Stimulated activated CD8-positive, alpha-beta memory T cell treated with anti-CD3 and anti-CD28 coated beads, Interleukin-12 subunit alpha, Interleukin-12 subunit beta, amount 100 ng/mL, for 24 hours (primary cell): ENCODE measurements around the gene MCRIP2.

Experiments
- DNase-seq: peaks from one replicate; pipeline ENCODE4 v3.0.0-alpha.2; 2020; ENCODE audit errors: extremely low read depth

Gene MCRIP2

DNA sequence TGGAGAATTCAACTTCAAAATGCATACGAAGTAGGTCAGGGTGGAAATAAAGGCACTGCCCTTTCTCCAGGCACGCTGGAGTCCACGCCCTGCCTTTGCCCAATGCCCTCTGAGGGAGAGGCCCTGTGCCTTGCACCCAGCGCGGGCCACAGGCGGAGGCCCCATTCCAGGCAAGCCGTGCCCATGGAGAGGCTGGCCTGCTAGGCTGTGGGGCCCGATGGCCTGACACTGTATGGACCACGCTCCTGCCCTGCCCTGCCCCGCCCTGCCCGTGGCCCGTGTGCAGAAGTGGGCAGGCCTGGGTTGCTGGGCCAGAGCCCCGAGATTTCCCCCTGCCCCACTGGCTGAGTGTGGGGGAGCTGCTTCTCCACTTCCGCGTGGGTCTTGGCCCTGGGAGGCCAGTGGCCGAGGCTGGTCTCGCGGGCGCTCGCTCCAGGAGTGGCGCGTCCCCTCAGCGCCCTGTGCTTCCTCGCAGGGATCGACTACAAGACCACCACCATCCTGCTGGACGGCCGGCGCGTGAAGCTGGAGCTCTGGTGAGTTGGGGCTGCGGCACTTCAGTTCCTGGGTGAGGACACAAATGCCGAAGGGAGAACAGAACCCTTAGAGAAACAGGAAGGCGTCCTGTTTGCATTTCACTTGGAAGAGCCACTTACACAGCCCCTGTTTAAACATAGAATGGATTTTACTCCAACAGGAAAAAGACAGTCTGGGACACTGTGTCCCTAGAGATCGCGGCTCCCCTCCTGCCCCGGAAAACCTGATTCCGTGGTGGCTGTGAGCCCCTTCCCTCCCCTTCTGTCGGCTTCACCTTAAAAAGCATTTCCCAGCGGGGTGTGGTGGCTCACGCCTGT, 24.7 kb upstream of the MCRIP2 start:
- no peak for DNase-seq

GRCh38 chr16:617855-618254, 23.8 kb upstream of the MCRIP2 start:
- no peak for DNase-seq

DNA sequence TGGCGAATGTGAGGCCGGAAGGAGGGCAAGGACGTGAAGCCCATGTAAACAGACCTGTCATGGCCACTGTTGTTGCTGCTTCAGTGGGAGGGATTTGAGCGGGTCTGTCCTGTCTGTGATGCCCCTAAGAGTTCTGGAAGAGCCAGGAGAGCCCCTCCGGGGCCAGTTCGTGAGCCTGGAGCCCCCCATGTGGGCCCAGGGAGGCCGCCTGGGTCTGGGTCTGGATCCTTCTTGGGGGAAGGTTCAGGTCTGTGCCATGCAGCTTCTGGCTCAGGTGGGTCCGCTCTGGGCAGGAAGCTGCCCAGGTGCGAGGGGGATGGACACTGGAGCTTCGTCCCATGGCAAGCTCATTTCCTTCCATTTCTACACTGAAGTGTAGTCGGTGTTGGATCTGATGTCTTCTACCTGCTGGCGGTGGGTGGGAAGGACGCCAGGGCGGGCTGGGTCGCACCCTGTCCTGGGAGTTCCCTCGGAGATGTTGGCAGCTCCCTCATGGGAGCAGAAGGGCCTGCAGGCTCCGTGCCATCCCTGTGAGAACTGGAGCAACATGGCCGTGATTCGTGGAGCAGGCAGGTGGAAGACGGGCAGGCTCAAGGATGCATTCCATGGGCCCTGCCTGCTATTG, 22.0 kb upstream of the MCRIP2 start:
- DNase-seq = no peak

- no peak for DNase-seq
Measured at GRCh38 chr16:620700-621525, 20.7 kb upstream of the MCRIP2 start.

DNA sequence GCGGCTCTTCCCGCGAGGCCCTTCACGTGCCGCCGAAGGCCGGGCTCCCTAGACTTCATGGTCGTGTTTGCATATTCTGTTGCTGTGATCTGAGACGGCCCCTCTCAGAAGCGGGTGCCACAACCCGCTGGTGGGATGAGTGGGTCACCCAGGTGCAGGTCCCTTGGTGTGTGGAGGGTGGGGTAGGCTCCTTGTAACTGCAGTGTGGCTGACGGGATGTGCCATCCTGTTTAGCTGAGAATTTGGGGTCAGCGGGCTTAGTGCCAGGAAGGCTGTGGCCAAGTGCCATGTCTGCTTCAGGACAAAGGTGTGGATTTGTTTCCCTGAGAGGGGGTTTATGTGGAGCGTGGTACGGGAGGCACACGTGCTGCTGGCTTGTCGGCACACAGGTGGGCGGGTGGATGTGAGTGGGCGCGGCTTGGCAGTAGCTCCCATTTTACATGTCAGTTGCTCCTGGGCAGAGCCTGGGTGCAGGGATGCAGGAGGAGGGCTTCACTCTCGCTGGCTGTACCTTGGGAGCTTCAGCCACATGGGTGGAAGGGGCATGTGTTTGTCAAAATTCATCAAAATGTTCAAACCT, 20.0 kb upstream of the MCRIP2 start:
- DNase-seq = no peak

GRCh38 chr16:622920-623280, 18.7 kb upstream of the MCRIP2 start:
- no peak for DNase-seq

DNA sequence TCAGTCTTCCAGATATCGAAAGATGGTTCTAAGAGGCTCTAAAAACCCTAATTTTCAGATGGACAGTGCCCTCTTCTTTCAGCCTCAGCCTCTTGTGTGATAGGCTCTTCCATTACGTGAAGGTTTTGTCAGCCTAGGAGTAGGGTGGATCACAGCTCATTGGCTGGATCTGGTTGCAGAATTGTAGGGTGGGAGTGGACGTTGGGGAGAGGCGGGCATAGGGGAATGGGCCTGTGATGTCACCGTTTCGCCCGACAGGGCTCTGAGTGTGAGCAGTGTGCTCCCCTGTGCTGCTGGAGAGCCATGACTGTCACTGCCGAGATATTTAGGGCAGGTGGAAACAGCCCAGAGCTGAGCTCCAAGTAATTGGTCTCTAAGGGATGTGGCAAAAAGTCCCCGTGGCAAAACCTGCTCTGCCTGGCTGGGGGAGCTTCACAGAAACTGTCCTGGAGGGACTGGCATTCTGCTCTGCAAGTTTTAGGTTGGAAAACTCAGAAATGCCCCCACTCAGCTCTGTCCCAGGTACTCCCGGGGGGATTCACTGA, 17.0 kb upstream of the MCRIP2 start:
- DNase-seq = no peak

DNA sequence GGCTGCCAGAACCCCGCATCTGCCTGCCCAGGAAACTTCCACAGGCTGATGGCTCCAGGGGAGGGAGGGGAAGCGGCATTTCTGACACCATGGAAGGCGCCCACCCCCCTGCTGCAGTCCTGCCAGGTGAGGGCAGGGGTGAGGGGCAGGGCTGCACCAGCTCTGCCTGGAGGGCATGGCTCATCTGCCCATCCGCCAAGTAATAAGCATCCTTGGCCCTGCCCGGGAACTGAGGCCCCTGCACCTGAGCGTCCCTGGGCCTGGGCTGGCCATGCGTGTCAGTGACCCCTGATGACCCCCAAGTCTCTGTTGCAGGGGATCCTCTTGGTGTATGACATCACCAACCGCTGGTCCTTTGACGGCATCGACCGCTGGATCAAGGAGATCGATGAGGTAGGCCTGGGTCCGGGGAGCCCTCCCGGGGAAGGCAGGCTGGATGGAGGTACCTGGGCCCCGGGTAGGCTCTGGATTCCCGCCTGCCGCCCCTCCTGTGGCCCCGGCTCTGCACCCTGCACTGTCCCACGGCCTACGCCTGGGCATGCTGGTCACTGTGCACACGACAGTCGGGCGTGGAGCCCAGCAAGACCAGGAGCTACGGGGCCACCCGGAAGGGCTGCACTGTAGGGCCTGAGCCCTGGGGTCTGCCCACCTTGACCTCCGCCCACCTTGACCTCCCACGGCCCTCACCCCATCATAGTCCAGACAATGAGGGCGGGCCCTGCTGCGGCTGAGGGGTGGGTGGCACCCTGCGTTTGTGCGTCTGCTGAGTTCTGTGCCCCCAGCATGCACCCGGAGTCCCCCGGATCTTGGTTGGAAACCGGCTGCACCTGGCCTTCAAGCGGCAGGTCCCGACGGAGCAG, 16.3 kb upstream of the MCRIP2 start:
- no peak for DNase-seq

- DNase-seq = no peak
Measured at GRCh38 chr16:625977-626765, 15.5 kb upstream of the MCRIP2 start.

DNA sequence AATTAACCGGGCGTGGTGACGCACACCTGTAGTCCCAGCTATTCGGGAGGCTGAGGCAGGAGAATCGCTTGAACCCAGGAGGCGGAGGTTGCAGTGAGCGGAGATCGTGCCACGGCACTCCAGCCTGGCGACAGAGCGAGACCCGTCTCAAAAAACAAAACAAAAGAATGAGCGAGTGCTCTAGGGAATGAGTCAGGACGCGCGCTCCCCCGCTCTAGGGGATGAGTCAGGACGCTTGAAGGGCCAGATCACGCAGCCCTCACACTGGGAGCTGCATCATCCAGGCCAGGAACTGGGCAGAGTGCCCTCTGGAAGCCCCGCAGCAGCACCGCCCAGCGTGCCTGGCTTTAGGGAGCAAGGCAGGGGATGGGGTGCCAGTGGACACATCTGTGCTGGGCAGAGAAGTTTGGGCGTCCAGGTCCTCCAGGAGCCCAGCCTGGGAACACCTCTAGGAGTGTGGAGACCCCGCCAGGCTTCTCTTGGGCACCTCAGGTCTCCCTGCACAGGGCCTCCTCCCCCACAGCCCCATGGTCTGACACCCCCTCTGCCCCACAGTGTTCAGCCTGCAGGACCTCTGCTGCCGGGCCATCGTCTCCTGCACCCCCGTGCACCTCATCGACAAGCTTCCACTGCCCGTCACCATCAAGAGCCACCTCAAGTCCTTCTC, 14.7 kb upstream of the MCRIP2 start:
- no peak for DNase-seq

DNA sequence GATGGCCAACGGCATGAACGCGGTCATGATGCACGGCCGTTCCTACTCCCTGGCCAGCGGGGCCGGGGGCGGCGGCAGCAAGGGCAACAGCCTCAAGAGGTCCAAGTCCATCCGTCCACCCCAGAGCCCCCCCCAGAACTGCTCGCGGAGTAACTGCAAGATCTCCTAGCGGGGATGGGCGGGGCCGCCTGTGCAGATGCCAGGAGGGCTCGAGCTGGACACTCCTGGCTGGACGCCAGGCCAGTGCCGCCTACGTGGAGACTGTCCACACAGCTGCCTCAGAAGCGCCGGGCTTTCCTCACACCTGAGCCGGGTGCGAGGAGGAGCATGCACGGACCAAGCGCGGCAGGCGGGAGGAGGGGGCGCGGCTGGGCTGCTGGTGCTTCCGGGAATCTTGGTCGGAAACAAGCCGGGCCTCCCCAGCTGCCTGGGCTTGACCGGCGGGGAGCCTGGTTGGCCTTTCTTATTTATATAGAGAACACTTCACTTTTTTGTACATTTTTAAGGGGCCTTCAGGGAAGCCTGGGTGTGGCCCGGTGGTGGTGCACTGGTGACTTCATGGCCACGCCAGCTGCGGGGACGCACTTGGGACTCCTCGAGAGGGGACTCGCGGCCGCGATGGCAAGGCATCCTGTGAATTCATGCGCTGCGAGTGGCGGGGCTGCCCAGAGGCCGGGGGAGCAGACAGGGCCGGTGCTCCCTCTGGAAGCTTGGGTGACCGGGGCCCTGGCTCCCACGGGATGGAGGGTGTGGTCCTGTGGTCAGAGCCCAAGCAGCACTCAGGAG, 14.0 kb upstream of the MCRIP2 start:
- no peak for DNase-seq

DNA sequence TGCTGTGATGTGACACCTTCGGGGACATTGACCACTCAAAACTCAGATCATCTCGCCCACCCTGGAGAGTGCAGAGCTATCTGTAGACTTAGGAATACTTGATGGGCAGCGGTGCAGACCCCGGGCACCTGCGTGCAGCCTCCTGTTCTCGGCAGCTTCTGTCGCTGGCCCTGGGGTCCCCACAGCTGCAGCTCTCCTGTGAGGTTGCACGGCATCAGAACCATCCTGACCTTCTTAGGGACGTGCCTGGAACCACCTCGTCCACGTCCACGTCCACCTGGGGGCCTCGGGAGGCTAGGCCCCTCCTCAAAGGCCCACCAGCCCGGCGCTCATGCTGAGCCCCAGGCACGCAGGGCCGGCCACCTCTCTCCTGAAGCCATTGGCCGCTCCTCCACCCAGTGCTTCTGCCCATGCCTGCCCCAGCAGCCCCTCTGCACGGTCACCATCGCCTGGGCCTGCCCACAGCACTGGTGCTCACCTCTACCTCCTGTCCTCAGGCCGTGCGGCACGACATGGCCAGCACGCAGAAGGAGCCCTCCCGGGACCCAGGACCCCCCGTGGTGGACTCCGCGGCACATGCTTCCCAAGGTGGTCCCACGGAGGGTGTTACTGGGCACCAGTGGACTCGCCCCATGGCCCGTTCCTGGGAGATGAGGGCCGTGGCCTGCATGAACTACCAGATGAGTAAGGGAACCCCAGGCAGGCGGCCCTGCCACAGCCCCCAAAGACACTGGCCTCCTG, 13.1 kb upstream of the MCRIP2 start:
- DNase-seq = no peak

DNA sequence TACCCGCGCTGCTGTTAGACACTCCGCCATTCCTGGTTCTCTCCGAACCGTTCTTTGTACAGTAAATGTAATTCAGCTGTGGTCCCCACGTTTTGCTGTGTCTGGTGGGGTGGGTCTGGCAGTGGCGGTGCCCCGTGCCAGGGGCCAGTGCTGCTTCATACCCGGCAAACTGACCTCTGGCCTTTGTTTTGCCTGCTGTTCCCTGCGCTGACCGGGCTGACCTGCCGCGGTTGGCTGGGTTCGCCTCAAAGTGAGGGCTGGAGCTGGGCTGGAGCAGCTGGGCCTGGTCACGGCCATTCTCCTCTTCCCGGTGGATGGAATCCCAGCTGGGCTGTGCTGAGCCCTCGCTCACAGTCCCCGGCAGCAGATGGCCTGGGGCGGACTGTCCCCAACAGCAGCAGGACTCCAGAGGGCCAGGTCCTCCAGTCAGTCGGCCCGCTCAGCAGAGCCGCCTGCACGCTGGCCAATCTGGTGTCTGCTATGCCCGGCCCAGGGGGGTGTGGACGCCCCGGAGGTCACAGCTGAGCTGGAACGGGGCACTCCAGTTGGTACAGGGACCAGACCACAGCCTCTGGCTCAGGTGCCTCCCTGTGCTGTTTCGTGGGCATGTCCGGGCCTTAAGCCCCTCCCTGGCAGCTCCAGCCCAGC, 12.3 kb upstream of the MCRIP2 start:
- no peak for DNase-seq

- no peak for DNase-seq
Measured at GRCh38 chr16:629833-630248, 11.8 kb upstream of the MCRIP2 start.

- DNase-seq = no peak
Measured at GRCh38 chr16:630249-630814, 11.3 kb upstream of the MCRIP2 start.

- DNase-seq = no peak
Measured at GRCh38 chr16:630815-631405, 10.7 kb upstream of the MCRIP2 start, which contains the start of gene WFIKKN1. WFIKKN1 (plus strand) TSS chr16:630985; CDS start chr16:631254, 269 bp downstream.
